HG03280 (cell line): ENCODE measurements around the gene GFY.

Source experiments
- ATAC-seq: cut with Tn5 transposase; IDR thresholded peaks from one replicate; pipeline ENCODE4 v1.9.1; 2021; ENCODE audit warnings: mild to moderate bottlenecking, moderate library complexity; ENCODE audit not compliant: unreplicated experiment

Gene GFY

DNA sequence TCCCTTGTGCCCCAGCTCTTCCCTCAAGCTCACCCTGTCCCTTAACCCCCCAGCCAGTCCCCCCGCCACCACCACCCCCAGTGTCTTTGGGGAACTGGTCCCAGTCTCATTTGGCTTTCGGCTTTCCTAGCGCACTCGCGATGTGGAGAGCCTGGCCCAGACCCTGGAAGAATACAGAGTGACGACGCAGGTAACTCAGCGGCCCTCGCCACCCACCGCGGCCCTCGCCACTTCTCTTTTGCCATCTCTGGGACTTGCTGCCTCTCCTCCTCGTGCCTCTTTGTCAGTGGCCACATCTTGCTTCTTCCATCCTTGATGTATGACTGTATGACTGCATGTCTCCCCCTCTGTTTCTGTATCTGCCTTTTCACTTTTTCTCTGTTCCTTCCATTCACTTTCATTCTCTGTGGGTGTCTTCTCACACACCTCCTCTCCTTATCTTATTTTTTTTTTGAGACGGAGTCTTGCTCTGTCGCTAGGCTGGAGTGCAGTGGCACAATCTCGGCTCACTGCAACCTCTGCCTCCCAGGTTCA is 17.6 kb upstream of the GFY start:
- ATAC-seq, result no peak

DNA sequence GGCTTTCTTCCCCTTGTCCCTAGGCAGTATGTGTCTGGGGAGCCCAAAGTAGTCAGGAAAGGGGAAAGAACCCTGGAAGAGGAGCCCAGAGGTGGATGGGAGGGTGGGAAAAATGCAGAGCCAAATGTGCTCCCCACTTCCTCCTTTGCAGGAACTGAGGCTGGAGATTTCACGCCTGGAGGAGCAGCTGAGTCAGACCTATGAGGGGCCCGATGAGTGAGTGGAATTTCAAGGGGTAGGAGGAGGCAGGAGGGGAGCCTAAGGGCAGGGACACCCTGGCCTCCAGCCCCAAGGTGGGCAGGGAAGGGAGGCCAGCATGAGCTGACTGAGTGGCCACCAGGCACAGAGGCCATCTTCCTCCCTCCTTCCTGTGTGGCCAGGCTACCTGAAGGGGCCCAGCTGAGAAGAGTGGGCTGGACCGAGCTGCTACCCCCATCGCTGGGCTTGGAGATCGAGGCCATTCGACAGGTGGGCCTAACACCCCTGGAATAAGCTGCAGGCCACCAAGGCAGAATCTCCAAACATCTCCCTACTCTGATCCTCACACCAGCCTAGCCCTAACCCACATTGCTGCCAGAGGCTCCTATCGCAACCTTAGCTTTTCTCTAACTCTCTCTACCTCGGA is 16.3 kb upstream of the GFY start:
- no peak for ATAC-seq

DNA sequence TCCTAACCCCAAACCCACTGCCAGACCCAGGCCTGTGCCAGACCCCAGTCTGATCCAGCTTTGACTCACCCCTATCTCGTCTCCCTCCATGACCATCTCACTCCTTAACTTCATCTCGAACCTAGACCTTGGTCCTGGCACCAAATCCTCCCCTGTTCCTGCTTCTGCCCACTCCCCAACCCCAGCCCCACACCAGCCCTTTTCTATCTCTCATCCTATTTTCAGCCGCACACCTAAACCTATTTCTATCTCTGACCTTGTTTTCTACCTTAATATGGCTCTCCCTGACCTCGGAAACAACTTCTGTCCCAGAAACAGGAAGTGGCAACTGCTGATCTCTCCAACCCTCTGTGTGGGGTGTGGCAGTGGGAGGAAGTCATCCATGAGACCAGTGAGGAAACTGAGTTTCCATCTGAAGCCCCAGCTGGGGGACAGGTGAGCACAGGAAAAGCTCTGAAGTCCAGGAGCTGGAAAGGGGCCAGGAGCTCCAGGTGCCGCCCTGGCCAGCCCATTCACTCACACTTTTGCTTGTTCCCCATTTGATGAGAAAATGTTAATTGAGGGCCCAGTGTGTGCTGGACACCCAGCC is 15.7 kb upstream of the GFY start:
- ATAC-seq, result no peak

DNA sequence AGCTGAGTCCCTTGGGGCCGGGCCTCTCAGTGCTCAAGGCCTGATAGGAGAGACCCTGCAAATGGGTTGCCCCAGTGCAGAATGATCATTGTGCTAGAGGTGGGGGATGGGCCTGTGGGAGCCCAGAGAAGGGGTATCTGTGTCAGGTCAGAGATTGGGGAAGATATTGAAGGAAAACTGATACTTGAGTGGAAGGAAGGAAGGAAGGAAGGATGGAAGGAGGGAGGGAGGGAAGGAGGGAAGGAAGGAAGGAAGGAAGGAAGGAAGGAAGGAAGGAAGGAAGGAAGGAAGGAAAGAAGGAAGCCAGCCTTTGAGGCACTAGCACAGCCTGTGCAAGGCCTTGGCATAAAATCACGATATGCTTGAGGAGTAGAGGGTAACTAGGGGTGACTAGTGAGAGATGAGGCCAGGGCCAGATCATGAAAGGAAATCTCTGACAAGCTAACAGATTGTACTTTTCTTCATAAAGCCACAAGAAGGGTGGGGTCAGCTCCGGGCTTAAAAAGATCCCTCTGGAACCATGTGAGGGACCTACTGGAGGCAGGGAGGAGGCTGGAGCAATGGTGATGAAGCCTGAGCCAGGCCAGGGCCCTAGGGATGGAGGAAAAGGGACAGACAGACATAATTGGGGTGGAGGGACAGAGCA is 13.4 kb upstream of the GFY start:
- ATAC-seq, result no peak

DNA sequence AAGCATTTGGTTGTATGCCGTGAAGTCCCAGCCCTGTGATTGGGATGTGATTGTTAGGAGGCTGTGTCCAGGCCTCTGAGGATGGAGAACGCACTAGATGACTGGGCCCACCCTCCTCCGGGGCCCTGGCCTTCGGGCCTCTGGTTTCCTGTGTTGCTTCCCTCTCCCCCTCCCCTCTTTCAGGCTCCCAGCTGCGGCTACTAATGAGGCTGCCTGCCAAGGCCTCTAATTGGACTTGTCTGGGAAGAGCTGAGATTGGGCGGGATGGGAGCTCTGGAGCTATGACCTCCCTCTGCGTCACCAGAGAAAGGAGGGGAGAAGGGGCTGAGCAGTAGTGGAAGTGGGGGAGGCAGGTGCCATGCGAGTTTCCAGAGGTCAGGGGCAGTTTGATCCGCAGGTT is 11.8 kb upstream of the GFY start:
- no peak for ATAC-seq

DNA sequence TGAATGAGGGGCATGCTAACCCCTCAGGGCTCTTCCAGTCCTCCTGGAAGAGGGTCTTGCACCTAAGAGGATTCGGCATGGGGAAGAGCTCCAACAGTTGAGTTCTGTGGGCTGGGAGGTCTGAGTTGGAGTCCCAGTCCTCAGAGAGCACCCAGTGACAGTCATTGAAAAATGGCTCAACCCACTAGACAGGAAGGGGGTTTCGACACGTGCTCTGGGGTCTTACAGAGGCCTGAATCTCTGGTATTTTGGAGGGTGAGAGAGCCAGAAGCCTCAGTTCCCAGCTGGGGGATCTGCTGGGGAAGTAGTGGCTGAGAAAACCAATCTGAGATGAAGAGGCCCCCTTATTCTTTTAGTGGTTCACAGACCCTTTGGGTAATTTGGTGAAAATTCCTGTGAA is 10.9 kb upstream of the GFY start:
- ATAC-seq, result no peak

DNA sequence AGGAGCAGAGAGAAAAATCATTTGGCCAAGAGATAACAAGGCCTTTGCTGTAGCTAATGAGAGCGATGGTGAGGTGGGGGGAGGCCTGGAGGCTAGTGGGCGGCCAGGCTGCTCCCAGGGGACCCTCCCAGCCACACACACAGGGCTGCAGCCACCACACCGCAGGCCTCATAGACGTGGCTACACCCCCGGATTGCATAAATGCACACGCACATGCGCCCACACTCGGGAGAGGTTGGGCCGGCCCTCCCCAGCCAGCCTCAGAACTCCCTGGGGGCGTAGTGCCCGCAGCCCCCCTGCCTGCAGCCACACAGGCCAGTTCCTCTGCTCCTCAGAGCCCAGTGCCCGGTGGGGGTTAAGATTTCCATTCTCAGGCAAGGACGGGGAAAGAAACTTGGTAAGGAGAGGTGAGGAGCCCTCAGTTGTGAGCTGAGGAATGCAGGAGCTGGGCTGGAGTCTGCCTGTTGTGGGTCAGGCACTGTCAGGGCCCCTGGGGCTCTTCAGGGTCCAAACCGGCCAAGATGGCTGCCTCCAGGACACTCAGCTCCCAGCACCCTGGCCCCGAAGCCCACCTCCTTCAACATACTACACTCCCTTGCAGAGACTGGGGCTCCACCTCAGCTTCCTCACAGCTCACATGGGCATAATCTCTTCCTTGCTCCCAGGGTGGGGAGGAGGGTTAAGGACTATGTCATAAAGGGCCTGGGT is 9.9 kb upstream of the GFY start:
- no peak for ATAC-seq

DNA sequence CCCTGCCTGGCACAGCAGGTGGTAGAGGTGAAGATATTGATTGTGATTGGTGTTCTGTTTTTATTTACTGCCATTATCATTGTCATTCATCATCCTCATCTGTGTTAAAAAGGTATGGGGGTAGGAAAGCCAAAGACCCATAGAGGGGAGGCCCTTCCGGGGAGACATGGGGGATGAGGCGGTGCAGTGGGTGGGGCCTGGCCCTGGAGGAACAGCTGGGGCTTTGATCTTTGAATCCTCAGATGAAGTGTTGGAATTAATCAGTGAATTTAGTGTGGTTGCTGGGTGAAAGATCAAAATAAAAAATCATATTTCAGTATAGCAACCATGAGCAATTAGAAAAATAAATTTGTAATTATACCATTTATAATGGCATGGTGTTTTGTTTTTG is 9.4 kb upstream of the GFY start:
- no peak for ATAC-seq

DNA sequence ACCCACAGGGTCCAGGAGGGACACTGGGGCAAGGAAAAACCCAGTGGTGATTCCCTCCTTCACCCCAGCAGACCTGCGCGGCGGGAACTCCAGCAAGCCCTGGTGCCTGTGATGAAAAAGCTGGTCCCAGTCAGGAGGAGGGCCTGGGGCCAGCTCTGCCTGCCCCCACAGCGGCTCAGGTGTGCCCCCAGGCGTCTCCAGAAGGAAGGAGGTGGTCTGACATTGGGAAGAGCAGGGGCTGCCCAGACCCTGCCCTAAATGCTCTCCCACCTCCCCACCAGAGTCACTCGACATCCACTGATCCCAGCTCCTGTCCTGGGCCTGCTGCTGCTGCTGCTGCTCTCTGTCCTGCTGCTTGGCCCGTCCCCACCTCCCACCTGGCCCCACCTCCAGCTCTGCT is 8.1 kb upstream of the GFY start:
- ATAC-seq, result no peak

DNA sequence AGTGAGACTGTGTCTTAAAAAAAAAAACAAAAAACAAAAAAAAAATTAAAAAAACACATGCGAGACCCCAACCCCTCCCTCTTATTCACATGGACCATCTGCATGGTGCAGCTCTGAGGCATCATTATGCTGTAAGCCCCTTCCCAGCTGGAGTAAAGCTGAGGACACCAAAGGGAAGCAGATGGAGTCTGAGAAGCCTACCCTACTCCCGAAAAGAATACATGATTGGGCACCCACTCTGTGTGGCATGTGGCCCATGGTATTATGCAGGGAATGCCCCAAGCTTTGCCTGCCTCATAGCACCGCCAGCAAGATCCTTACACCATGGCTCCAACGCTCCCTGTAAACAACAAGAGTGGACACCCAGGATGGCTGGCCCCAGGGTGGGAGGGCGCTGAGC is 6.7 kb upstream of the GFY start:
- no peak for ATAC-seq

DNA sequence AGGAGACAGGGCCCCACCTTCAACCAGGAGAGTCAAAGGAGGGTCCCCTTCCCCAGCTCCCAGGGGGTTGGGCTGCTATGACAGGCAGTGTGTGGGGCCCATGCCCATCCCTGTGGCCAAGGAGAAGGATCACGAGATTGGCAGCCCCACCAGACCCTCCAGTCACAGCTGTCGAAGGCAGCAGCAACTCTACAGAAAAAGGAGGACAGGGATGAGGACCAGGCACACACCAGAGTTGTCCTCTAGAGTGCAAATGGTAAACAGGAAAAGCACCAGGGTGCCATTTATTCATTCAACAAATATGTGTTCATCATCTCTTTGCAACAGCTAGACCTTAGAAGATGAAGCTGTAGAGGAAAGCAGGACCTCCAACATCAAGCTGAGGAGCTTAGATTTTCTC is 6.0 kb upstream of the GFY start:
- ATAC-seq, result no peak

DNA sequence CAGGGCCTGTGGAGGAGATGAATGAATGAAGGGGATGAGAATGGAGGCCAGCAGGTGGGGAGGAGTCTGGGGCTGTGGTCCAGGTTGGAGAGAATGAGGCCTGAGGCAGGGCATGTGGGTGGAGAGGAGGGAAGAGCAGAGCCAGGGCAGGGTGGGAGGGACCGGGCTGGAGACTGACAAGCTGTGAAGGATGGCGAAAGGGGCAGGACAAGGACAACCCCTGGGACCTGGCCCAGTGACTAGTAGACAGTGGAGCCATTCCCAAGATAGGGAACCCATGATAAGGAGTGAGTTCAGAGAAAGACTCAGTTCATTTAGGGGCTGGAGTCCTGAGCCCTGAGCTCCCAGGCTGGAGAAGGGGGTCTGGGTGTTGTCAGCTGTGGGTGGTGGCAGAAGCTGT is 5.0 kb upstream of the GFY start:
- no peak for ATAC-seq

DNA sequence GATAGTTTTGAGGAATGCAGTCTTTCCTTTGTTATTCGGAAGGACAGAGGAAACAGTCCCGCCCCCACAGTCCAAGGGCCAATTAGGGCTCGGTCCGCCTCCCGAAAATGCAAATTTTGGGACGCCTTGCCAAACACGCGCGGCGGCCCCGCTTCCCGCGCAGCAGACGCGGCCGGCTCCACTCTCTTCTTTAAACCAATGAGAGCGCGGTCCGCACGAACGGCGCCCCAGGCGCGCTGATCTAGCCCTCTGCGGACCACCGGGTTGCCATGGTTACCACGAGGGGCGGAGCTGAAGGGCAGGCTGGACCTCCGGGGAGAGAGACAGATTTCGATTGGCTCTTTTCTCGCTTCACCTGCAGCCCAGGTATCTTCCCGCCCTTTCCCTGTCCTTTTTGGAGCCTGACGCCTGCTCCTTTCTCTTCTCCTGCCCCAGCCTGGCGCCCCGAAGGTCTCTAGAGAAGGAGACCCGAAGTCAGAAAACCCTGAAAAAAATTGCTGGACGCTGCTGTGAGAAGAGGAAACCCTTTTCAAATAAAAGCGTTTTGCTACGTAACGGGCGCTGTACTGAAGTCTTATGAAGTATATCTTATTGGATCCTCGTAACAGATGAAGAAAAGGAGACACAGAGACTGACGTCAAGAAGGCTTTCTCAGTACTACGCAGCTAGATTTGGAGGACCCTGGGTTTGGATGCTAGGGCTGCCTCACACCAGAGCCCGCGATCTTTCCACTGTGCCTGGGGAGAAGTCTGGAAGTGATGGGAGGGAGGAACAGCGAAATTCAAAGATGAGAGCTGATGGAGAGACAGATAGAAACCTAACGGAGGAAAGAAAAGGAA is 3.9 kb upstream of the GFY start:
- no peak for ATAC-seq

DNA sequence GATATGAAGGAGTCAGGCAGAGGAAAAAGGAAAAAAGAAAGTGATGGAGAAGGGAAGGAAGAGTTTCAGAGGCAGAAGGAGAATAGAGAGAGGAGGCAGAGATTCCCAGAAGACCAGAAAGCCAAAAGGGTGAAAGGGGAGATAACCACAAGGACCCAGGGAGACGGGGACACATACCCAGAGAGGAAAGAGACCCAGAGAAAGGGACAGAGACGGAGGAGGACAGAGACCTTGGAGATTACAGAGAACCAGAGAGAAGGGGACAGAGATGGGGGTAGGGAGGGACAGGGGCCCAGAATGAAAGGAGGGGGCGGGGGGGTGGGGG is 3.3 kb upstream of the GFY start:
- no peak for ATAC-seq

DNA sequence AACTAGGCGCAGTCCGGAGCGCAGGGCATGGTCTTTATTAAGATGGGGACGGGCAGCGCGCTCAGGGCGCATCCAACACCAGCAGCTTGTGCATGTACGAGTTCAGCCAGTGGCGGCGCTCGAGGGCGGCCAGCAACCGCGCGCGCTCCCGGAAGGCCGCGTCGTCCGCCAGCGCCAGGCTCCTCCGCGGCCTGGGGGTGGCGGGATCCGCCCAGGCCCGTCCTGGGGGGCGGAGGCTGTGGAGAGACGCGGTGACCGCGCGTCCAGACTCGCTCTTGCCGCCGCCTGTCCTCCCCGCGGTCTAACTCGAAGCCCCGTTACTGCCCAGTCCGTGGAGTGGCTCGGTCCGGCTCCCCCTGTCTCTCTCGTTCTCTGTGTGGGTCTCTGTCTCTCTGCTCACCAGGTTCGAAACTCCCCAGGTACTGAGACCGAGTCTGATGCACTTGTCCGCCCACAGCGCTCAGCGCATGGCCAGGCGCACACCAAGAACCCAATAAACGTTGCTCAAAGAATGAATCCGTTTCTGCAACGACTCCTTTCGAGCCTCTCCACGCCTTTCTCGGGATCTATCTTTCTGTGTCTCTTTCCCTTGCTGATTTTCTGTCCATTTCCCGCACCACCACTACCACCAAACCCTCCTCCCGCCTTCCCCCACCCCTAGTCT is 2.6 kb upstream of the GFY start:
- no peak for ATAC-seq

DNA sequence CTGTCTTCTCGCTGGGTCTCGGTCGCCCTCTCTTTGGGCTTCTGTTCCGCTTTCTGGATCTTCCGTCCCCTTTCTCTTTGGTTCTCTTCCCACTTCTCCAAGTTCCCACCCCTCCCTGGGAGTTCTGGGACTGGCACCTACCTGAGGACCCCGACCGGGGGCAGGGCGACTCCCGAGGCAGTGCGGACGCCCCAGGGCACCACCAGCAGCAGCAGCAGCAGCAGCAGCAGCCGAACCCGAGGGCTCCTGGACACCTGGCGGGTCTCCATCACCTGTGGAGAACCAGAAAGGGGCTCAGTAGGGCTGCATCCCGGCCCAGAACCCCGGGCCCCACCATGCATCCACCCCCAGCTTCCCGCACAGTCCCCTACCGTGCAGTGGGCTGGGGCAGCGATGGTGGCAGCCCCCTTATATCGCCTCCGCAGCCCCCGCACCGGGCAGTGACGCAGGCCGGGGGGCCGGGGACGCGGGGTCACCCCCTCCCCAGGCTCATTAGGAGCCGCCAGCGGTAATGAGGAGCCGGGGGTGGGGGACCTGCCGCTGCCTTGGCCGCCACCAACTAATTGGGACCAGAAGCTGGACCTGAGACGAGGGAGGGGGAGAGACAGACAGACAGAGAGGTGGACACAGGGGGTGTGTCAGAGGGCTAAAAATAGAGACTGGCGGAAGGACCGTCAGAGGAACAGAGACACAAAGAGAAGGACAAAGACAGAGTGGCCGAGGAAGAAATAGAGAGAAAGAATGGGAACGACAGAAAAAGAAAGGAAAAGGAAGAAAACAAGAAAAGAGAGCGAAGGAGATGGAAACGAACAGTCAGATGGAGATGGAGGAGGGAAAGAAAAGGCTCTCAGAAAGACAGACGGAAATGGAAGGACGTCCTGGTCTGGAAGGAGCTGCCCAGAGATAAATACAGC is 1.9 kb upstream of the GFY start, which contains the start of gene PTH2:
Gene PTH2, minus strand, starts transcription at position 371 of the 914 bp plus-strand sequence. Its CDS starts 102 bp downstream, at position 269.
- ATAC-seq, result no peak

DNA sequence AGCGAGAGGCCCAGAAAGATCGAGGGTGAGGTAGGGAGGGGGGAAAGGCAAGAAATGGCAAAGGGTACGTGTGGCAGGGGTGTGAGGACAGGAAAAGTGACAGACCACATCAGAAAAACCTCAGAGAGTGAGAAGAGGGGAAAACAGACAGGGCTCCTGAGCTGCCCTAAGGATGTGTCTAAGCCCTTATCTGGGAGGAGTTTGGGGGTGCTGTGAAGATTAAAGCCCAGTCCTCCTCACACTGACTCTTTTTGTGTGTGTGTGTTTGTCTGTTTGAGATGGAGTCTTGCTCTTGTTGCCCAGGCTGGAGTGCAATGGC is 1.2 kb upstream of the GFY start:
- no peak for ATAC-seq

DNA sequence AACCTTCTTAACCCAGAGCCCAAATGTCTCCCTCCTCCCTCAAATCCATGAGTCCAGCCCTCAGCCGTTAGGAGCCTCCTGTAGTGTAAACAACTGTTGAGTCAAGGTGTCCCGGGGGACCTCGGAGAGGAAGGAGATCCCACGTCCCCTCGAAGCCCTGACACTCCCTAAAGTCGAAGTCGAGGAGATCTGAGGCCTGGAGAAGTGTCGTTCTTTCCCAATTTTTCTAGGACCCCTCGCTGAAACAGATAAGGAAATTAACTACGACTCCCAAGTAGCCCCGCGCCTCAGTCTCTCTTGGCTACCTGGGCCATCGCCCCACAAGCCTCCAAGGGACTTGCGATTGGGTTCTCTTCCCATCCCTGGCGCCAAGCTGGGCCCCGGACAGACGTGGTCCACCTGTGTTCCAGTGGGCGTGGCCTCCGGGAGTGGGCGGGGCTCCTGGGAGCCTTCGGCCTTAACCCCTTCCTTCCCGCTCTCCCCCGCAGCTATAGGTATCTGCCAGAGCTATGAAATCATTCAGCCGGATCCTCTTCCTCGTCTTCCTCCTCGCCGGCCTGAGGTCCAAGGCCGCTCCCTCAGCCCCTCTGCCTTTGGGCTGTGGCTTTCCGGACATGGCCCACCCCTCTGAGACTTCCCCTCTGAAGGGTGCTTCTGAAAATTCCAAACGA is 869 bp downstream of the GFY start:
- no peak for ATAC-seq

DNA sequence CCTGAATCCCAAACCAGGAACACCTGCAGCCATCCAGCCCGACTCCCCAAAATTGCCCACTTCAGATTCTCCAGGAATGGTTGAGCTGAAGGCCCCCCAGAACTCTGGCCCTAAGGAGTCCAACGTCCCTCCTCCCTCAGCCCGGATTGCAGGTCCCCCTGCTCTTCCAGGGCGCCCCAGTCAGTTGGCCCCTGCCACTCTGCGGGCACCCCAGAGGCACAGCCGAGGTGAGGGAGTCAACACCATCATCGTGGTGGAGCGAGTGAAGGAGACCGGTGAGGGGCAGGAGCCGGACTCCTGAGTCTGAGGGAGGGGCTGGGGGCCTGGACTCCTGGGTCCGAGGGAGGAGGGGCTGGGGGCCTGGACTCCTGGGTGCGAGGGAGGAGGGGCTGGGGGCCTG is 2.2 kb downstream of the GFY start:
- ATAC-seq, result no peak
